HG03066 (cell line): ENCODE data around the gene CD58.

ENCODE experiments used
- ATAC-seq: cut with Tn5 transposase; IDR thresholded peaks from one replicate; pipeline ENCODE4 v1.9.1; 2021; ENCODE audit warnings: low read depth; ENCODE audit not compliant: unreplicated experiment

CD58 gene

DNA sequence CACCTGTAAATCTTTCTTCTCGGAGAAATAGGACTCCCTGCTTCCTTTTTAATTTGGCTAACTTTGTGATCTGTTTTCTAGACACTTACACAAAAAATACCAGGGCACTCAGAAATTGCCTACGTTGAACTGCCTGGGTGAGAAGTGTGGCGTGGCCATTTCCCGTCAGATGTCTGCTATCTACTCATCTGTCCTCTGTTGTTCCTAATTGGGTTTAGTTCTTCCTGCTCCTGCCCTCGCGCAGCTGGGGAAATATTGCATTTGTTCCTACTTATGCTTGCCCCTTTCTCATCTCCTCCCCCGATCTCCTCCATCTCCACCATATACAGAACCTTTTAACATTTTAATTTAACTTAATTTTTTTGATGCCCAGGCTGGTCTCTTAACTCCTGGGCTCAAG, 55.1 kb downstream of the CD58 start:
- ATAC-seq: no peak

DNA sequence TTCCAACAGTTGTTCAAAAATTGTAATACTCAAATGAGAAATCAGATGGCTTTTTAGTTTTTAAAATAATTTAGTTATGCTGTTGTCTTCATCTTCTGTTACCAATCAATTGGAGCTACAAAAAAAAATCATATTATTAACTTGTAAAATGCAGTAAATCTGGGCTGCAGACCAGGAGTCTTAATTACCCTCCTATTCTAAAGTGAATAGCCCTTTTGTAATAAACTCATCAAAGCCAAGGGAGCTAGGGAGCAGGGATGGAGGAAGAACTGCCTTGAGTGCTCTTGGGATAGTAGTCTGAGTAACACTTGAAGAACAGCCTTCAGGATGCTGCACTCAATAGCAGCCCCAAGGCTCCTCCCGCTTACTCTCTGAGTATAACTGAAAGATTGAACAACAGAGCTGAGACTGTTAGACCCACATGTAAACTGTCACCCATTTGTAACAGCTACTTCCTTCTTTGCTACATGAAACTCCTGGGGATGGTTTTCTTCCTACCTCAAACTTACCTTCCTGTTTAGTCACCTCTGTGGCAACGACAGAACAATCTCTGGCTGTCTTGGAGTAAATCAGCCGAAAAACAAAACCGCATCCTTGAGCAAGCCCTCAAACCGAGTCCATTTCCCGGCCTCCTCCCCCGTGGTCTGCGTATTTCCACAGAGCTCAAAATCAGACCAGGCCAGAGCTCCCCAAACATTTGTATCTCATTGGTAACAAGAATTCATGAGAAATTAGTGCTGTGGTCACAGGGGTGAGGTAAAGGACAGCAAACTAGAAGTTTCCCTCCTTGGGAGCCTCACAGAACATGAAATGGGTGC, 55.9 kb downstream of the CD58 start:
- peak; percentile 75 for ATAC-seq

DNA sequence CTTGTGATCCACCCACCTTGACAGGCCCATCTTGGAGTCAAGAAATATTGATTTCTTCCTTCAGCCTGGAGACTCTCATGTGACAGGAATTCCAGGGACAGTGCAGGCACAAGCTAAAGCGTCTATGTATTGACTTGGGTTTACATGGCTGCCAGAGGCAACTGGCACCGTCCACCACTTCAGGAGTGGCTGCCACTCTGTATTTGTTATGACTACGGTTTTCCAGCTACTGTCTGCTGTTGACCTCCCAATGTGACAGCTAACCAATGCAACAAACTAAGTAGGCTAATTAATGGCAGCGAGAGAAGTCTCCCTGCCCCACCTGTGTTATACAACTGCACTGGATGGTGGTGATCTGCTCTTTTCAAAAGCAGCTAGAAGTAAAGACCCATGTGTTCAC, 56.9 kb downstream of the CD58 start:
- ATAC-seq: no peak

DNA sequence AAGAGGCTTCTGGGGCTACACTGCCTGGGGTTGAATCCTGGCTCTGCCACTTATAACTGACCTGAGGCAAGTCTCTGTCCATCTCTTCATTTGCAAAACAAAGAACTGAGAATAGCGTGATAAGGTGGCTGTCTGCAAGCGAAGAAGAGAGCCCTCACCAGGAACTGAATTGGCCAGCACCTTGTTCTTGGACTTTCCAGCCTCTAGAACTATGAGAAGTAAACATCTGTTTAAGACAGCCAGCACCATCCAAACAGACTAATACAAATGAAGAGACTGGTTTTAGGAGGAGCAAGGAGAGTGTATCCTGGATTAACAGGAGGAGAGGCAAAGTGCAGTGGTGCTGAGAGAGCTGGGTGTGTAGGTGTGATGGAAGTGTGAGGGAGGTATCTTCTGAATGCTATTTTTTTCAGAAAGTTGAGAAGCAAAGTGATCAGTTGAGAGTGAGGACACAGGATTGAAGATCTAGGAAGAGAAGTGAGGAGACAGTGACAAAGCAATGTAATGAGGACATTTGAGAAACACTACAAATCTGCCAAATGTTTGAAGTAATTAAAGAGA, 59.3 kb downstream of the CD58 start:
- no peak for ATAC-seq

DNA sequence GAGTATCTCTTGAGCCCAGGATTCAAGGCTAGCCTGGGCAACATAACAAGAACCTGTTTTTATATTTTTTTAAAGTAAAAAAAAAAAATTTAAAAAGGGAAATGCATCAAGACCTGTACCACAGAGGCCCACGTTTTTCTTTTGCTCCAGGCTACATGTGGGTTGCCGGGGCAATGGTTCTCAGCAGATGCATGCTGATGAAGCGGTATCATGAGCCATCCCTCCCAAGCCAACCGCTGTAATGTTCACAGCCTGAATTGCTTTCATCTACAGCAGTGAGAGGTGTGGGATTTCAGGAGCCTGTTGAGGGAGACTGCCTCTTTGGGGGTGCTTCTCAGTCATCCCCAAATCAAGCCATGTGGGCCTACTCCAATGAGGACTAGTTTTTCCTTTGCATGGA, 60.5 kb downstream of the CD58 start:
- no peak for ATAC-seq

DNA sequence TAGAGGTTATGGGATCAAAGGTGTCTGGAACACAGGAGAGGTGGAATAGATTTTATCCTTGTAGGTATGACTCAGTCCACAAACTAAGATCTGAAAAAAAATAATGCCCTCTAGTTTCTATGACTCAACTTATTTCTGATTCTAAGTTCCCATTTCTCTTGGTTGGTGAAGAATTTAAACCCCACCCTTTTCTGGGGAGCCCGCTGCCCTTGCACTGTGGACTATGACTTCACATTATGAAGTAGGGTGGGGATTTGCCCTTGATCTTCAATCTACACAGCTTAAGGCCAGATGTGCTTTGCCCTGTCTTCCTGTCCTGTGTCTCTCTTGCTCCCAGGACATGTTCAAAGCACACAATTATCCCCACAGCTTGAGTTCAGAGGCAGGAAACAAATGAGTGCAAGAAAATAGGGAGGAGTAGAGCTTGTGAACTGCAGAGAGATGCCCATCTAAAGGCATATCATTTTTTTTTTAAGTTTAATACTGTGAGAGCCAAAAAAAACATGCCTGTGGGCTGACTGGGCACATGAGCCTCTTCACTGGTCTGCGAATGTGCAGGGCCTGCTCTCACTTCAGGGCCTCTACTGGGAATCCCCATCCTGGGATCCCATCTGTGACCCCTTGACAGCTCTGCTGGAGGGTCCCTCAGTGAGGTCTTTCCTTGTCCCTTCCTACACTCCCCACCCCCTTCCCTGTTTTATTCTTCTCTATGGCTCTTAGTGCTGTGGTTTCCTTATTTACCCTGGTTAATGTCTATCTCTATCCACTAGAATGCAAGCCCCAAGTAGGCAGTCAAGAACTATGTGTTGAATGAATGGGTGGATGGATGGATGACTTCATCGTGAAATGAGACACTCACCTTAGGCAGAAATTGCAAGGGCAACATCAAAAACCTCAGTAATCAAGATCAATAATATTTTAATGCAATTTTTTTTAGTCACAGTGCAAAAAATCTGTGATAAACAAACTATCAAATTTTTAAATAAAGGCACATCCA, 61.5 kb downstream of the CD58 start:
- ATAC-seq: peak; percentile 36

DNA sequence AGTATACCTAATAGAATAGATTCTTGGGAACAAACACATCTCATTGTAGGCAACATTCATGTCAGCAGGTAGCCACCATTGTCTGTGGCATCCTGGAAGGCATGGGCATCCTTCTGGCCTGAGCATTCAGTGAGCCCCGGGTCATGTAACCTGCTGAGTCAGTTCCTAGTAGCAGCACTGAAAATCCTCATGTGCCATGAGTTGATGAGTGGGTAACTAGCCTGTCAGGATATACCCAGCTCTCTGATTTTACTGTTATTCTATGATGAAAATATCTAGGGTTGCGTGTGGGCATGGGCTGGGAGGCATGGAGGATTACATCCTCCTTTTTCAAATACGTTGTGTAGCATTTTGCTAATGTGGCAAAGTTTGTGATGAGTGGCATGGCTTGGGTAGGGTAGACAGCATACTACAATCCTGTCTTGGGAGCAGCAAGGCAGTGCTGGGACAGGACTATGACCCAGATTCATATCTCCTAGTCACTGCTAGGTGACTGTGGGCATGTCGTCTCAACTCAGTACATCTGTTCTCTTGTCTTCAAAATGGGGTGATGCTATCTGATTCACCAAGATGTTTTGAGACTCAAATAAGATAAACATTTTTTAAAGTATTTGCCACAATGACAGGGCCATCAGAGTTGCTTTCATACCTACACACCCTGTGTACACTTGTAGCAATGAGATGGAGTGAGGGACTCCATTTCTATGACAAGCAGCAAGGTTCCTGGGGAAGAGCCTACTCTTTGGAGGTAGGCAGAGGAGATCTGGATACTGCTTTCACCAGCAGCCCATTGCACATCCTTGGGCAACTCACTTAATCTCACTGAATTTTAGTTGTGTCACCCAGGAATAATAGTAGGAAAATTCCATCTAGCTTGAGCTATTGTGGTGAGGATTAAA, 62.5 kb downstream of the CD58 start:
- ATAC-seq: no peak

DNA sequence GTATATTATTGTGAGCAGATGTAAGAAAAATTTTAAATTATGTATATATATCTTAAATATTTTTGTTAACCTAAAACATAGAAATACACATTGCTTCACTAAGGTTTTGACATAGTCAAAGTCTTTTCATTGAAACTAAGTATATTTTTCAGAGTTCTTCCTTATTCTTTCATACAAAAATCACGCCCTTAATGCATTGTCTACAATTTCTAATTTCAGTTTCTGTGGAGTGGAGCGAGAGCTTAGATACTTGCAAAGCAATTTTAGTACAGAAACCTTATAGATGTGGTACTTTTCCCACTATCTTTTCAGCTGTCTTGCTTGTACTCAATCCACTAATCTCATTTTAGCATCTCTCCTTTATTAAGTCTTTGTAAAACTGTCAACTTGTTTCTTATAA, 63.2 kb downstream of the CD58 start:
- ATAC-seq: no peak

DNA sequence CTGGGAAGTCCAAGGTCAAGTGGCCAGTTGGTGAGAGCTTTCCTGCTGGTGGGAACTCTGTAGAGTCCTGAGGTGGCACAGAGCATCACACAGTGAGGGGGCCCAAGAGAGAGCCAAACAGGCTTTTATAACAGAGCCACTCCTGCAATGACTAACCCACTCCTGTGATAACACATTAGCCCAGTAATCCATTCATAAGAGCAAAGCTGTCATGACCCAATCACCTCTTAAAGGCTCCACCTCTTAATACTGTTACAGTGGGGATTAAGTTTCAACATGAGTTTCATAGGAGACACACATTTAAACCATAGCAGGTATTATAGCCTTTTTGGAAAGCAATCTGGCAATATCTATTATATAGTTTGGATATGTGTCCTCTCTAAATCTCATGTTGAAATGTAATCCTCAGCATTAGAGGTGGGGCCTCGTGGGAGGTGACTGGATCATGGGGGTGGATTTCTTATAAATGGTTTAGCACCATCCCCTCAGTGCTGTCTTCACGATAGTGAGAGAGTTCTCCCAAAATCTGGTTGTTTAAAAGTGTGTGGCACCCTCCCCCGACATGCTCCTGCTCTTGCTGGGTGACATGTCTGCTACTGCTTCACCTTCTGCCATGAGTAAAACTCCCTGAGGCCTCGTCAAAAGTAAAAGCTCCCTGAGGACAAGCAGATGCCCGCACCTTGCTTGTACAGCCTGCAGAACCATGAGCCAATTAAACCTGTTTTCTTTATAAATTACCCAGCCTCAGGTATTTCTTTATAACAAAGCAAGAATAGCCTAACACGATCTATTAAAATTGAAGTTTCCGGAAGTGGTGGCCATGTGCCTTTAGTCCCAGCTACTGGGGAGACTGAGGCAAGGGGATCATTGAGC, 64.5 kb downstream of the CD58 start:
- no peak for ATAC-seq

DNA sequence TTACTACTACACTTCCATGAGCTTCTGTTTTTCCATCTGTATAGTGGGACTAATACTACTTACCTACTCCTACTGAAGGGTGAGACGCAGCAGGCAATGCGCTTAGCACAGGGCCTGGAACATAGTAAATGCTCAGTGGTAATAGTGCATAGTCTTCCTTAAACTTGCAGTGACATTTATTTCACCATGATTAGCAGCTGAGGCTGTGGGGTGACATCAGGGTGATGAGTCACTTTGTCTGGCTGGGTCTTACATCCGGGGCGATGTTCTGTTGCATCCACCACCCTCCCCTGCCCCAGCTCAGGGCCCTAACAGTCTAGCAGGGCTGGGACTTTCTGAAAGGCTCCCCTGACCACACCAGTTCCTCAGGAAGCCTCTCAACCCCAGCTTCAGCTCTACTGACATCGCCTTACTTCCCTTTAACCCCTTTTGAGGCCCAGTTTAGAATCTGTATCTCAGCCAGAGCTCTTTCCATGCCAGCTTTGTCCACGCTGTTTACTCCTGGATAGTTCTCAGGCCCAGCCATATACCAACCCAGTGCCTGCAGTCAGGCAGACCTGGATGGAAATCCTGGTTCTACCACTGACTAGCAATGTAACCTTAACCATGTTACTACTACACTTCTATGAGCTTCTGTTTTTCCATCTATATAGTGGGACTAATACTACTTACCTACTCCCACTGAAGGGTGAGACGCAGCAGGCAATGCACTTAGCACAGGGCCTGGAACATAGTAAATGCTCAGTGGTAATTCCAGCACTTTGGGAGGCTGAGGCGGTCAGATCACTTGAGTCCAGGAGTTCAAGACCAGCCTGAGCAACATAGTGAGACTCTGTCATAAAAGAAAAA, 66.3 kb downstream of the CD58 start:
- peak; percentile 88 for ATAC-seq

DNA sequence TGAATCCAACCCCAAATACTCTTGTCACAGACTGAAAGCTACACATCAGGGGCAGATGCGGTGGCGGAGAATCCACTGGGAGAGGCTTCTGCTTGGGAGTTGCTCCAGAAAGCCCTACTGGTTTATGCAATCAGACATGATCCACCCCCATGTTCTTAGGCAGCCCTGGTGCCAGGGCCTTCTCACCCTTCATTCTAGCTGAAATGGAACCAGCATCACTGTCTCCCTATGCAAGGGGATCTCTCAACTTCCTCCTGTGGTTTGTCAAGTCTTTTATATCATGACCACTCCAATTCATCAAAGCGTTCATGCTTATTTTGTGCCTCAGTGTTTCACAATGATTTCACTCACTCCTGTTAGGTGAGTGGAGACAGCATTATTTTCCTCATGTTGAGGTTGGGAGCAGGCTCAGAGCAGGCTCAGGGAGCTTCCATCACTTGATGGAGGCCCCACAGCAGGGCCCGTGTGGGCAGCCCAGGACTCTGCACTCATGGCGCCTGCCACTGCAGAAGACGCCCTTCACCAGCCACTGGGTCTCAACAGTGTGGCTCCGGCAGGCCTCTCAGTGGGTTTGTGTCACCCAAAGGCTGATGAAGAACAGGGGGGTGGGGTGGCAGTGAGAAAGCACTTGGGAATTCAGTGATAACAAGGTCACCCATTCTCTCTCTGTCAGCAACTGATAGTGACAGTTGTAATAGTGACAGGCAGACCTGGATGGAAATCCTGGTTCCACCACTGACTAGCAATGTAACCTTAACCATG, 67.1 kb downstream of the CD58 start:
- no peak for ATAC-seq

DNA sequence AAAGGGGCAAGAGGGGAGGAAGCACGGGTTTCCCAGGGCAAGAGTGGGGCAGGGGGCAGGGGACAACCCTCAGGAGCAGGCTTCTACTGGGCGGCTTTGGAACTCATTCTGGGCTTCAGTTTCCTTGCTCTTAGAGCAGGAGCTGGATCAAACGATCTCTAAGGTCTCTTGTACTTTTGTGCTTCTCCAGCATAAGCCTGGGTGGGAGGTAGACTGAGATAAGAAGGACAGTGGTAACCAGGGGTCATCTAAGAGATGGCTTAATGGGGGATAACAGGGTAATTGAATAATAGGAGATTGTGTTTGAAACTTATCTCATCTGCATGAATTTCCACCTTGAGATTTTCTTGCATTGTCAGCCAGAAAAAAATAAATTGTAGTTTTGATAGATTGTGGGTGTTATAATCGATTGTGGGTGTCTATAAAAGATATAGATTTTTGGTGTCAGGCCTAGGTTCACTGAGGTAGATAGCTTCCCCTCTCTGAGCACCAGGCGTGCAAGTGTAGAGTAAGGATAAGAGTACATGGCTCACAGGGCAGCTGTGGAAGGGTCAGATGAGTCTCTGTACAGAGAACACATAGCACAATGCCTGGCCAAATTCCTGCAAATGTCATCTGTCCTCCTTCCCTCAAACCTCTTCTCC, 68.0 kb downstream of the CD58 start:
- no peak for ATAC-seq

DNA sequence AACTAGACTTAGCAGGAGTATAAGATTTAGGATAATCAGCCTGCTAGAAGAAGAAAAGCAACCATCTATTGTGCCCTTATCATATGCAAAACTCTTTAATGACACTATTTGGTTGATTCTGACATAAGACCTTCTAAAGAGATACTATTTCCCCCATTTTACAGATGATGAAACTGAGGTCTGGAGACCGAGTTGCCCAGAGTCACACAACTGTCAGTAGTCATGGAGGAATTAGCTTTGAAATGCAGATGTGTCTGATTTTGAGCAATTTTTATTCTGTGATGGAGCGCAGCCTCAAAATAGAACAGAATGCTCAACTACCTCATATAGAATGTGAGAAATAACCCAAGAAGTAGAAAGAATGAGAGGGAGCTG, 69.0 kb downstream of the CD58 start:
- no peak for ATAC-seq

DNA sequence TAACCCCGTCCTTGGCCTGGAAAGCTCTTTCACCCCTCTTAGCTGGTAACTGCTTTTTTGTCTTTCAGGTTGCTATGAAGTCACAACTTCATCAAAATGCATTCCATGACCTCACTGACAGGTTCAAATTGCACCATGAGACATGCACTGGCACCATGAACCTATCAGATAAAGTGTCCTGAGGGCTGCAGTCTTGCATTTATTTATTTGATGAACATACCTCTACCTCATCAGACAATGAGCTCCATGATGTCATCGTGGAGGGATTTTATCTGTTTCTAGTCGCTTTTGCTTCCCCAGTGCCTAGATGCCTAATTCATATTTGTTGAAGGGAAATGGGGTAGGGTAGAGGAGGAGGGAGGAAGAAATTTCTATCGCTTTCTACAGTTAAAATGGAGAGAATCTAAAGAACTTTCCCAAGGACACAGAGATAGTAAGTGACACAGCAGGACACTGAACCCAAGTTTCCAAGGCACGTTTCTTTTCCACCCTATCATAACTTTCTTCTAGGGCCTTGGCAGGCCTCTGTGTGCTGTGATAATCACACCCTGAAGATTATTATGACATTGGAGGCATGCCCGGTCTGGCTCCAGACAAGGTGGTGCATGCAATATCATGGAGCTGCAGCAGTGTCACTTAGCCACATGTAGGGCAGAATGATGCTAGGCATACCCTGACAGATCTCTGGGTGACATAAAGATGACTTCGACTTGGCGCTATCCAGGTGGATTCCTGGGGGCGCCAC, 69.5 kb downstream of the CD58 start:
- ATAC-seq: no peak

DNA sequence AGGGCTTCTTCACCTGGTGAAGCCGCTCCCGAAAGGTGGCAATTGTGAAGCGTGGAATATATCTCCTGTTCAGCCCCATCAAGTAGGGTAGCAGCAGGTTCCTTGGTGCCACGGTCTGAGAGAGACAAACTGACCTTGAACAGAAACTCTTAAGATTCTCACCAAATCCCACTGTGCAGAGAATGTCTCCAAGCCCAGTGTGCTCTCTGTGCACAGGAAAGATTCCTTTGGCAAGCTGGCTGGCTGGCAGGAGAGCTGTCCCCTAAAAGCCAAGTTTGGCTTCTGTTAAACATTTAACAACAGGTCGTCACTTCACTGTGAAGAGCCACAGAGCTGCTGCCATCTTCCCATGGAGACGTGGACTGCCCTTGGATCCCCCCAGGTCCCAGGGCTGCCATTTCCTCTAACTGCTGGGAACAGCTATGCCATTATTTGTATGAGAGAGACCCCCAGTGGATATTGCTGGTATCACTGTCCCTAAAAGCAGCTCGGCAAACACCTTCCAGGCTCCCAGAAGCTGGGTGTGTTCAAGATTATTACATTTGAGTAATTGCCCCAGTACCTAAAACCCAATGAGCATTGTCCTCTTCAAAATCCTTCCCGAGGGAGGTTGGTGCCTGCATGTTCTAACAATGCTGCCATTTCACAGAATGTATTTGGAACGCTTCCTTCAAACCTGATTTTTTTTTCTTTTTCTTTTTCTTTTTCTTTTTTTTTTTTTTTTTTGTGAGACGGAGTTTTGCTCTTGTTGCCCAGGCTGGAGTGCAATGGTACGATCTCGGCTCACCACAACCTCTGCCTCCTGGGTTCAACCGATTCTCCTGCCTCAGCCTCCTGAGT, 71.8 kb downstream of the CD58 start:
- ATAC-seq: peak; percentile 65

DNA sequence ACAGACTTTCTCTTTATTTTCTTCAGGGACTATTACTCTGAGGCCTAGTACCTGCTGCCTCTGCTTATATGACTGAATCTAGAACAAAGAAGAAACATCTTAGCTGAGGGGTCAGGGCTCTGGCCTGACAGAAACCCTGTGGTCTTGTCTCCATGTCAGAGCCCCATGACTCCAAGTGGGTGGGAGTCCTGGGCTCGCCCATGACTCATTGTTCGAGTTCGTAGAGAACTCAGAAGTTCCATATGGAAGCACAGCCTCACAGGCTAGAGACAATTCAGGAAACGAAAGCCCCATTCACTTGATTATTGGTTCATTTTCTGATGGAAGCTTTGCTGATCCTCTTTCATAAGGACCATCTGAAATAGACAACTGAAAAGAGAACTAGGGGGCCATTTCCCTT, 73.2 kb downstream of the CD58 start:
- ATAC-seq: no peak
